HepG2 (cell line): ENCODE results near the gene AMER1. TPM values are rescaled to one million over a fixed set of nuclear protein-coding genes. Genes with fewer than 3 reads are reported as not detected.

ENCODE experiments used
- EED ChIP-seq: sonication (generic); formaldehyde crosslinking; IDR thresholded peaks from 2 replicates; pipeline ENCODE4 v1.5.0; 2020; ENCODE audit warnings: mild to moderate bottlenecking, missing genetic modification reagents
- MAF1 ChIP-seq: sonication (generic); formaldehyde crosslinking; IDR thresholded peaks from 2 replicates; pipeline ENCODE4 v1.5.0; 2020; ENCODE audit warnings: missing genetic modification reagents, borderline replicate concordance
- NCOA1 ChIP-seq: sonication (generic); formaldehyde crosslinking; IDR thresholded peaks from 2 replicates; pipeline ENCODE4 v1.9.0; 2021; ENCODE audit warnings: missing genetic modification reagents
- RBAK ChIP-seq: sonication (generic); formaldehyde crosslinking; IDR thresholded peaks from 2 replicates; pipeline ENCODE4 v1.5.1; 2020; ENCODE audit warnings: mild to moderate bottlenecking, missing genetic modification reagents
- ZC3H13 ChIP-seq: sonication (generic); formaldehyde crosslinking; IDR thresholded peaks from 2 replicates; pipeline ENCODE4 v1.8.1; 2023; ENCODE audit warnings: mild to moderate bottlenecking, missing genetic modification reagents, moderate library complexity
- ZNF251 ChIP-seq: sonication (generic); formaldehyde crosslinking; IDR thresholded peaks from 2 replicates; pipeline ENCODE4 v1.9.0; 2021; ENCODE audit warnings: mild to moderate bottlenecking, missing genetic modification reagents
- ZNF430 ChIP-seq: sonication (generic); formaldehyde crosslinking; IDR thresholded peaks from 2 replicates; pipeline ENCODE4 v1.9.0; 2021; ENCODE audit warnings: mild to moderate bottlenecking, missing genetic modification reagents
- ZNF552 ChIP-seq: sonication (generic); formaldehyde crosslinking; IDR thresholded peaks from 2 replicates; pipeline ENCODE4 v1.9.0; 2022; ENCODE audit warnings: missing genetic modification reagents, mild to moderate bottlenecking, borderline replicate concordance
- ZNF567 ChIP-seq: sonication (generic); formaldehyde crosslinking; IDR thresholded peaks from 2 replicates; pipeline ENCODE4 v1.8.1; 2023; ENCODE audit warnings: mild to moderate bottlenecking, missing genetic modification reagents, borderline replicate concordance
- polyA plus RNA-seq, 8 experiments: library from polyadenylated mRNA; depleted of rRNA in 3 of 8; stranded (reverse) in 7 of 8; unstranded in 1 of 8; fragments of >200 nt; fragmentation: Illumina TruSeq in 4 of 8; extraction: Trizol in 4 of 8; gene quantifications; 2 replicates each; pipeline versions ENCODE4 v1.2.1 to v1.2.3, GENCODE V29; 2011 to 2016; ENCODE audit warnings: low read depth in 4 of 8, missing spikeins in 1 of 8, mixed read lengths in 1 of 8; ENCODE audit not compliant: insufficient read depth in 1 of 8
- total RNA-seq, 5 experiments: library from RNA; depleted of rRNA; stranded (reverse); fragments of >200 nt; fragmentation: Illumina TruSeq; extraction: Trizol; gene quantifications; 2 replicates each; pipeline ENCODE4 v1.2.3, GENCODE V29; 2016; ENCODE audit warnings: low read depth in 1 of 5
- TF ChIP-seq, protein P1 (sequence below): IDR thresholded peaks from 2 replicates; pipeline ENCODE4 v1.6.1; 2016; ENCODE audit warnings: low read depth, missing genetic modification reagents, missing compliant biosample characterization
- TF ChIP-seq, protein P2 (sequence below): IDR thresholded peaks from 2 replicates; pipeline ENCODE4 v1.6.1; 2016; ENCODE audit warnings: missing biosample characterization, missing genetic modification reagents, low read depth
- TF ChIP-seq, protein P3 (sequence below): sonication (generic); formaldehyde crosslinking; IDR thresholded peaks from 2 replicates; pipeline ENCODE4 v1.4.0; 2020; ENCODE audit warnings: low read depth, mild to moderate bottlenecking, missing genetic modification reagents

AMER1 gene
- total and polyA plus RNA-seq, 2 of the 13 experiments (the other 11 are each of a cell fraction or from before 2014, with no cell fraction given) = 2.8 to 10.8 TPM

DNA sequence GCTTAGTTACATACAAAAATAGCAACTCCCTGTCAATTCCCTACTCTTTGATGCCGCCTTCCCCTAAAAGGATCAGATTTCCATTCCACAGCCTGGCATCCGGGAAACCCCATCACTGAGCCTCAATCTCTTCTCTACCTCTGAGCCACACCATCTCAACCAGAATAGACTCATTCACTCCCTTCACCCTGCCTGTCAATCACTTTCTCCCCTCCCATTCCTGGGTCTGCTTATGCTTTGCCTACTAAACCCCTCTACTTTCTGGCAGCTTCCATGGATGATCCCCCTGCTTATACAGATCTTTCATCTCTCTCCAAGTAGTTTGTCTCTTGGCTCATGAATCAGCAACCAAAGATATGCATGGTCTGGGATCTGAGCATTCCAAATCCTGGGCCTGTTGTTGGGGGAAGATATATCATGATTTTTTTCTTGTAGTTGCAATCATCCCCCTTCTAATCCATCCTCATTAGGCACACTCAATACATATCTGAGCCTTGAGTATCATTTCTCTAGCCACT lies 2.6 kb downstream of the AMER1 start (continued):
- TF ChIP-seq, protein P1, sequence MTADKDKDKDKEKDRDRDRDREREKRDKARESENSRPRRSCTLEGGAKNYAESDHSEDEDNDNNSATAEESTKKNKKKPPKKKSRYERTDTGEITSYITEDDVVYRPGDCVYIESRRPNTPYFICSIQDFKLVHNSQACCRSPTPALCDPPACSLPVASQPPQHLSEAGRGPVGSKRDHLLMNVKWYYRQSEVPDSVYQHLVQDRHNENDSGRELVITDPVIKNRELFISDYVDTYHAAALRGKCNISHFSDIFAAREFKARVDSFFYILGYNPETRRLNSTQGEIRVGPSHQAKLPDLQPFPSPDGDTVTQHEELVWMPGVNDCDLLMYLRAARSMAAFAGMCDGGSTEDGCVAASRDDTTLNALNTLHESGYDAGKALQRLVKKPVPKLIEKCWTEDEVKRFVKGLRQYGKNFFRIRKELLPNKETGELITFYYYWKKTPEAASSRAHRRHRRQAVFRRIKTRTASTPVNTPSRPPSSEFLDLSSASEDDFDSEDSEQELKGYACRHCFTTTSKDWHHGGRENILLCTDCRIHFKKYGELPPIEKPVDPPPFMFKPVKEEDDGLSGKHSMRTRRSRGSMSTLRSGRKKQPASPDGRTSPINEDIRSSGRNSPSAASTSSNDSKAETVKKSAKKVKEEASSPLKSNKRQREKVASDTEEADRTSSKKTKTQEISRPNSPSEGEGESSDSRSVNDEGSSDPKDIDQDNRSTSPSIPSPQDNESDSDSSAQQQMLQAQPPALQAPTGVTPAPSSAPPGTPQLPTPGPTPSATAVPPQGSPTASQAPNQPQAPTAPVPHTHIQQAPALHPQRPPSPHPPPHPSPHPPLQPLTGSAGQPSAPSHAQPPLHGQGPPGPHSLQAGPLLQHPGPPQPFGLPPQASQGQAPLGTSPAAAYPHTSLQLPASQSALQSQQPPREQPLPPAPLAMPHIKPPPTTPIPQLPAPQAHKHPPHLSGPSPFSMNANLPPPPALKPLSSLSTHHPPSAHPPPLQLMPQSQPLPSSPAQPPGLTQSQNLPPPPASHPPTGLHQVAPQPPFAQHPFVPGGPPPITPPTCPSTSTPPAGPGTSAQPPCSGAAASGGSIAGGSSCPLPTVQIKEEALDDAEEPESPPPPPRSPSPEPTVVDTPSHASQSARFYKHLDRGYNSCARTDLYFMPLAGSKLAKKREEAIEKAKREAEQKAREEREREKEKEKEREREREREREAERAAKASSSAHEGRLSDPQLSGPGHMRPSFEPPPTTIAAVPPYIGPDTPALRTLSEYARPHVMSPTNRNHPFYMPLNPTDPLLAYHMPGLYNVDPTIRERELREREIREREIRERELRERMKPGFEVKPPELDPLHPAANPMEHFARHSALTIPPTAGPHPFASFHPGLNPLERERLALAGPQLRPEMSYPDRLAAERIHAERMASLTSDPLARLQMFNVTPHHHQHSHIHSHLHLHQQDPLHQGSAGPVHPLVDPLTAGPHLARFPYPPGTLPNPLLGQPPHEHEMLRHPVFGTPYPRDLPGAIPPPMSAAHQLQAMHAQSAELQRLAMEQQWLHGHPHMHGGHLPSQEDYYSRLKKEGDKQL (CRISPR knock-in tag) = no peak
- TF ChIP-seq ZC3H13 (CRISPR knock-in tag) (no peak), ZNF552 (CRISPR knock-in tag) (no peak), EED (no peak), NCOA1 (CRISPR knock-in tag) (no peak), RBAK (CRISPR knock-in tag) (no peak), ZNF251 (CRISPR knock-in tag) (no peak), ZNF567 (CRISPR knock-in tag) (no peak), ZNF430 (CRISPR knock-in tag) (no peak), MAF1 (CRISPR knock-in tag) (no peak)
- TF ChIP-seq, protein P2, sequence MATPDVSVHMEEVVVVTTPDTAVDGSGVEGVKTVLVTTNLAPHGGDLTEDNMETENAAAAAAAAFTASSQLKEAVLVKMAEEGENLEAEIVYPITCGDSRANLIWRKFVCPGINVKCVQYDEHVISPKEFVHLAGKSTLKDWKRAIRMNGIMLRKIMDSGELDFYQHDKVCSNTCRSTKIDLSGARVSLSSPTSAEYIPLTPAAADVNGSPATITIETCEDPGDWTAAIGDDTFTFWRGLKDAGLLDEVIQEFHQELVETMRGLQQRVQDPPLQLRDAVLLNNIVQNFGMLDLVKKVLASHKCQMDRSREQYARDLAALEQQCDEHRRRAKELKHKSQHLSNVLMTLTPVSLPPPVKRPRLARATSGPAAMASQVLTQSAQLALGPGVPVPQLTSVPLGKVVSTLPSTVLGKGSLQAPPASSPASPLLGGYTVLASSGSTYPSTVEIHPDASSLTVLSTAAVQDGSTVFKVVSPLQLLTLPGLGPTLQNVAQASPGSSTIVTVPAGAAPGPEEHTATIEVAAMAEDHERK = no peak
- TF ChIP-seq, protein P3, sequence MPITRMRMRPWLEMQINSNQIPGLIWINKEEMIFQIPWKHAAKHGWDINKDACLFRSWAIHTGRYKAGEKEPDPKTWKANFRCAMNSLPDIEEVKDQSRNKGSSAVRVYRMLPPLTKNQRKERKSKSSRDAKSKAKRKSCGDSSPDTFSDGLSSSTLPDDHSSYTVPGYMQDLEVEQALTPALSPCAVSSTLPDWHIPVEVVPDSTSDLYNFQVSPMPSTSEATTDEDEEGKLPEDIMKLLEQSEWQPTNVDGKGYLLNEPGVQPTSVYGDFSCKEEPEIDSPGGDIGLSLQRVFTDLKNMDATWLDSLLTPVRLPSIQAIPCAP (CRISPR knock-in tag) = no peak
